GM19324 (cell line): Measurements from ENCODE around the gene UBE2H.
"Not testable (repeated sequence)": the region's sequence is repeated elsewhere in the genome, so short reads cannot be mapped to it uniquely, and the experiment has no call there.

Experiments
- ATAC-seq: cut with Tn5 transposase; IDR thresholded peaks from one replicate; pipeline ENCODE4 v1.9.1; 2021; ENCODE audit warnings: mild to moderate bottlenecking, moderate library complexity; ENCODE audit not compliant: unreplicated experiment, low FRiP score

The UBE2H gene

GRCh38 chr7:129826895-129827294, 125.9 kb downstream of the UBE2H start:
- ATAC-seq, result not testable (repeated sequence)

- peak; percentile 73 for ATAC-seq
Measured at GRCh38 chr7:129825209-129825970, 127.4 kb downstream of the UBE2H start.

DNA sequence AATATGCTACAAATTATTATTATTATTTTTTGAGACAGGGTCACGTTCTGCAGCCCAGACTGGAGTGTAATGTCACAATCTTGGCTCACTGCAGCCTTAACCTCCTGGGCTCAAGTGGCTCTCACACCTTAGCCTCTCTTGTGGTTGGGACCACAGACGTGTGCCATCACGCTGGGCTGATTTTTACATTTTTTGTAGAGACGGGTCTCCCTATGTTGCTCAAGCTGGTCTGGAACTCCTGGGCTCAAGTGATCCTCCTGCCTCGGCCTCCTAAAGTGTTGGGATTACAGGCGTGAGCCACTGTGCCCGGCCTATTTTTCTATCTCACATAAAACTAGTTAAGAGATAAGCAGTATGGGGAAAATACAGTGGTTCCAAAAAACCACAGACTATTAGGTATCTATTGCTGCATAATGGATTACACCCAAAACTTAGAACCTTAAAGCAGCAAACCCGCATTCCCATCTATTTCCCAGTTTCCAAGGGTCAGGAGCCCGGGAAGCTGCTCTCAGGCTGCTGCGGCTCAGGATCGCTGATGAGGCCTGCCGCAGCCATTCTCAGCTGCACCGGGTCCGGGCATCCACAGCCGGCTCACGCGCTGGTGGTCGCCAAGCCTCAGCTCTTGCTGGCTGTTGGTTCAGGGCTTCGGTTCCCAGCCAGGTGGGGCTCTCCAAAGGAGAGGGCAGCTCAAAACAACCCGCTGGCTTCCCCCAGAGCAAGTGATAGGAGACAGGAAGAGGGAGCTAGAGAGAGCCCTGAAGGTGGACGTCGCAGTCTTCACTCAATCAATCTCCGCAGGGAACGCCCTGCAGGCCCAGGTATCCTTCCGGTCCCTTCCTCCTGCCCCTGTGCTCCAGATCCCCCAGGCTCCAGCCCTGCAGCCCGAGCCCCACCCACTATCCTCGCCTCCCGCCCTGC, 128.2 kb downstream of the UBE2H start:
- ATAC-seq, result peak; percentile 22

DNA sequence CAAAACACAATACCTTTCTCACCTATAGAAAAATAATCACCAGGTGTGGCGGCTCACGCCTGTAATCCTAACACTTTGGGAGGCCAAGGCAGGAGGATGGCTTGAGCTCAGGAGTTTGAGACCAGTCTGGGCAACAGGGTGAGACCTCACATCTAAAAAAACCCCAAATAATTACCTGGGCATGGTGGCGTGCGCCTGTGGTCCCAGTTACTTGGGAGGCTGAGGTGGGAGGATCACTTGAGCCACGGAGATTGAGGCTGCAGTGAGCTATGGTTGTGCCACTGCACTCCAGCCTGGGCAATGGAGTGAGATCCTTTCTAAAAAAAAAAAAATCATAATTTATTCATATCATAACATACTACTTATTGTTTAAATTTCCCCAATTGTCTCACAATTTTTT, 129.6 kb downstream of the UBE2H start:
- not testable (repeated sequence) for ATAC-seq

DNA sequence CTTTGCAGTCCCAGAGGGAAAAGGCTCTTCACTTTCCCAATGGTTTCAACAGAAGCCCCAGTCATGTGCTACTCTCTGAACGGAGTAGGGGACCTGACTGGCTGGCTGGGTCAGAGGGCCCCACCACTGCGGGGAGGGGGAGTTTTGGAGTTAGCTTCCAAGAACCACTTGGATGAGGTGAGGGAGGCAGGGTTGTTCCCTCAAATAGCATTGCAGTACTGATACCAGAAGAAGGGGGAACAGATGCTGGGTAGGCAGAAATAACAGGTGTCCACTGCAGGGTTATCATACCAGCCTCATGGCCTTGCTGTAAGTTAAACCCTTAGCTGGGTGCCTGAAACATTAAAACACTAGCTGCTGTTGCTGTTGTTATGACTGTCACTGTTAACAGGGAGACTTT, 131.3 kb downstream of the UBE2H start:
- no peak for ATAC-seq

DNA sequence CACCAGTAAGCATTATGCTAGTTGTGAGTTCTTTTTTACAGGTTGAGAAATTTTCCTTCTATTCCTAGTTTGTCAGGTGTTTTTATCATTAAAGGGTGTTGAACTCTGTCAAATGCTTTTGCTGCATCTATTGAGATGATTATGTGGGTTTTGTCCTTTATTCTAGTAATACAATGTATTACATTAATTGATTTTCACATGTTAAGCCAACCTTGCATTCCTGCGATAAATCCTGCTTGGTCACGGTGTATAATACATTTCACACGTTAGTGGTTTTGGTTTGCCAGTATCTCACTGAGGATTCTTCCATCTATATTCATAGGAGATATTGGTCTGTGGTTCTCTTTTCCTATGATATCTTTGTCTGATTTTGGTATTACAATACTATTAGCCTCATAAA, 136.0 kb downstream of the UBE2H start:
- ATAC-seq, result no peak

GRCh38 chr7:129807863-129808262, 144.9 kb downstream of the UBE2H start:
- ATAC-seq, result no peak

- no peak for ATAC-seq
Measured at GRCh38 chr7:129804890-129805719, 147.7 kb downstream of the UBE2H start.

DNA sequence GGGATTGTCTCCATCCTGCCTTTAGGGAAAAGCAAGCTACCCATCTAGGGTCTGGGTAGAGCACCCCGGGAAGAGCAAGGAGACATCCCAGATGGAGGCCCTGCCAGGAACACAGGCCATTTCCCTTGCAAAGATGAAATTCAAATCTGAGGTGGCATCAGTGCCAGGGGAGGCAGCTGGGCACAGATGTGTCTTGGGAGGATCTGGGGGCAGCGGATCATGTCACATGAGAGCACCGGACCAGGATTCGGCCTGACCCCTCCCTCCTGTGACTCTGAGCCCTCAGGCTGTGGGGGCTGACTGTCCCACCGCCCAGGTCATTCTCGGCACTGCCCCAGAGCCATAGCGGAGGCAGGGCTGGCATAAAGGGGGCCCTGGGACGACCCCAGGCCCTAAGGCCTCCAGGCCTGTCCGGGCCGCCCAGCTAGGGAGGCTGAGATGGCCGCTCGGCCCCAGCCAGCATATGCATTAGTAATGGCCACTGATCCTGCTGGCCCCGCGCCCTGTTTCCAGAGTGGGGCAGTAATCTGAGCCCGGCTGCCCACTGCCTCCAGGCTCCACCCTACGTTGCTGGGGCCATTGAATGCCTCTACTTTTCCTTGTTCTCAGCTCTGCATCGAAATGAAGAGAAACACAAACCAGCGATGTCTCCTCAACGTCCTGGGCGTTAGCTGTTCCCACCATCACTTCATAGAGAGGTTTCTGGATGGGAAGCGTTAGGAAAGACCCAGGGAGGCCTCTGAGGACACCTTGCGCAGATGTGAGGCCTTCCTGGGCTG, 148.5 kb downstream of the UBE2H start:
- no peak for ATAC-seq

- ATAC-seq, result no peak
Measured at GRCh38 chr7:129803546-129804081, 149.1 kb downstream of the UBE2H start.

DNA sequence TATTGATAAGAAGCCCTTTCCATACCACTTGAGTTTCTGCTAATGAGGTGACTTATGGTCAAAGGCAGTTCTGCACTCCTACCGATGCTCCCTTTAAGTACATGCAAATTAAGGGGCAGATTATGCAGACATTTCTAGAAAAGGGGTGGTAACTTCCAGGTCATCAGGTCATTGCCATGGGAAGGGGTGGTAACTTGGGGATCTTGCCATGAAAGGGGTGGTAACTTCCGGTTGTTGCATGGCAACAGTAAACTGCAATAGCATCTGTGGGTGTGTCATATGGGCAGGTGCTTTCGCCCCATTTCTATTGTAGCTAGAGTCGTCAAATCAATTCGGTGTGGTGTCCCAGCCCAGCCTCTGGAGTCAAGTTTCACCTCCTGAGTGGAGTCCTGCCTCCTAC, 150.9 kb downstream of the UBE2H start:
- ATAC-seq, result no peak

GRCh38 chr7:129800901-129801300, 151.9 kb downstream of the UBE2H start:
- ATAC-seq, result no peak

DNA sequence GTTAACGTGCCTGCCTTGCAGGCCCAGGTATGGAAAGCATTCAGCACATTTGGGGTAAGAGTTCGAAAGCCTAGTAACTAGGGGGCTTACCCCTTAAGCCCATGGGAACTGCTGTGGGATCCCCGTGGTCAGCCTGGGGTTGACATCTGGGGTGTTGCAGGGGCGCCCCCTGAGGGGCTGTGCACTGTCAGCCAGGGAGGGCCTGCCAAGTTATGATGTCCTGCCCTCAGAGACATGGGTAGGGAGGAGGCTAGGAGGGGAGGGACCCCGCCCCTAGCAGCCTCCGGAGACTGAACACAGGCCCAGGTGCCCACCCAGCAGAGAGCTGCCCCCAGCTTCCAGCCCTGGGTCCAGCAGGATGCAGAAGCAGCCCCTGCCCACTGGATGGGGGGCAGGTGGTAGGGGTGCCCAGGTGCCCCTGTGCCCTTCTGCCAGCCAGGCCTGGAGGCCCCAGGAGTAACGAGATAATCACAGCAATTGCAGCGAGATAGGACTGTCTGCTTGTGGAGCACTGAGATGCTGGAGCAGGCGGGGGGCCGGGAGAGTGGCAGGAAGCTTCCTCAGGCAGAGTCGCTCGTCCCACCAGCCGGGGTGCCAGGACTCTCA, 153.3 kb downstream of the UBE2H start:
- no peak for ATAC-seq

DNA sequence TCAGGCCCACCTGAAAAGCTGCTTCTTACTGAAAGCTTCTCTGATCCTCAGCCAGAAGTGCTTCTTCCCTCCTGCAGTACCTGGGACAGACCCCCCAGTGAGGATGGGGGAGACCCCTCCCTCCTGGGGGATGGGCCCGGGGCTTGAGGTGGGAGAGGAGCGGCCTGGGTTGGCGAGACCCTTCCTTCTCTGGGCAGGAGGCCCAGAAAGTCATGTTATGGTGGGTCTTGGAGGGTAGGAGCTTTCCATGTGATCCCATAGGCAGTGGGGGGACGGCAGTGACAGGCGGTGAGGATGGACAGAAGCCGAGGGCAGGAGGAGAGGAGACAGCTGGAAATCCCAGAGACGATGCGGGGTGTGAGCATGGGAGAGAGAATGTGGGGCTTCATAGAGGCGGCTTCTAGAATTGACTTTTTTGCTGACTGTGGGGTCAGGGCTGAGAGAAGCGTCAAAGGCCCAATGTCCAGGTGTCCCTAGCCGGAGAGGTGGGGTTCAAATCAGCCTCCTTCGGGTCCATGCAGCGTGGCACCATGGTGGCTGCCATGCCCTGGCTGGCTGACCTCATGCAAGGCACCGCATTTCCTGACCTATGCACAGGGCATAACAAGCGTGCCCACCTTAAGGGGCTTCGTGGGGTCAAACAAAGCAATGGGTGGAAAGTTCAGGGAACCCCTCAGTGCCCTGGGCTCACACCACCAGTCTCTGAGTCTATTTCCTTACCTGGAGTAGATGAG, 154.0 kb downstream of the UBE2H start:
- ATAC-seq, result no peak

DNA sequence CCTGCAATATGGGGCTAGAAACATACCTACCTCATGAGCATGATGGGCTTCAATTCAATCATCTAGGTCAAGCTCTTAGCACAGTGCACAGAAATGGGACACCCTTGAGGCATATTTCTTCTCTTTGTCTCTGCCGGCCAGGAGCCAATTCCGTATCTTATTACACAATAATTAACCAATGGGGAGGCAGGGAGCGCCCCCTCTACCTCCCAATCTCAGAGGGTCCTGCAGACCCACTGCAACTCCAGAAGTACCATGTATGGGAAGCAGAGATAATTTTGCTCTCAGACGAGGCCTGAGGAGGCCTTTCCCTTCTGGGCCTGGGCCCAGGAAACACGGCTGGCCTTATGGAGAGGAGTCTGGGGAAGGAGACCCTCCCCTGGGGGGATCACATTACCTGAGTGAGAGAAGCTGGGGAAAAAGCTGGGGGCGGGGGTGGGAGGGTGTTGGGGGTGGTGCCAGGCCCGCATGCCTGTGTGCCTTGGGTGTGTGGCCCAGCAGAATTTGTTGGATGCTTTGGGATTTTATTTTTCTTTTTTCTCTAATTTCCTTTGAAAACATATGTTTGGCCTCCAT, 155.5 kb downstream of the UBE2H start:
- ATAC-seq, result no peak

DNA sequence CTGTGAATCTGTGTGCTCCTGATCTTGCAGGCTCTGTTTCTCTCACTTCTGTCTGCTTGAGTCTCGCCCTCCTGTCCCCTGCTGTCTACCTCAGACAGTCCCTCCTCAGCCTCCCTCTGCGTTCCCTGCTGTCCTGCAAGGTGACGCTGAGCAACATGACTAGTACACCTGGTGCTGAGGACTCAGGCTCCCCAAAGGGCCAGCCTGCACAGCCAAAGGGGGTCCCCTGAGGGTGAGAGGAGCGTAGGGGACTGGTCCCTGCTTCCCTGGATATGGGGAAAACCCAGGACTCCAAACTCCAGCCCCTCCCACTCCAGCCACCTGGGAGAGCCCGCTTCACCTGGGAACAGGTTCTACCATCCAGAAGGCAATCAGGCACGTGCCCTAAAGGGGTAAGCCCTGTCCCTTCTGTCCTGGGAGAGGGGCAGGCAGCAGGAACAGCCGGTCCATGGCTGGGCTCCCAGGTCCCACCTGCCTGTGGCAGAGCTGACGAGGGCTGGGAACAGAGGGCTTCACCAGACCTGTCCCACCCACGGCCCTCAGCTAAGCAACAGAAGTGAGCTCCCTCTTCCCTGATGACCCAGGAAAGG, 156.5 kb downstream of the UBE2H start:
- ATAC-seq, result no peak

DNA sequence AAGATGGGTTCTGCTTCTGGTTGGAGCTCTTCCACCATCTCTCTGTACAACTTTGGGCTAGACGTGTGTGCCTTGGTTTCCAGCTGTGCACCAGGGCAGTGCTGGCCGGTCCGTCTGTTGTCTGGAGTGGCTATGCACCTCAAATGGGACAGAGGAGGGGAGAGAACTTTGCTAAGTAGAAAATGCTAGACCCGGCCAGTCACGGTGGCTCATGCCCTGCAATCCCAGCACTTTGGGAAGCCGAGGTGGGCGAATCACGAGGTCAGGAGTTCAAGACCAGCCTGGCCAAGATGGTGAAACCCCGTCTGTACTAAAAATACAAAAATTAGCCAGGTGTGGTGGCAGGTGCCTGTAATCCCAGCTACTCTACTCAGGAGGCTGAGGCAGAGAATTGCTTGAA, 158.3 kb downstream of the UBE2H start:
- ATAC-seq, result not testable (repeated sequence)
